HS-5 (cell line): ENCODE data around the gene EPS8L1.
A peak's percentile ranks its signal among the peaks of the same experiment; 100 is the strongest.

Experiments
- DNase-seq: peaks from one replicate; pipeline ENCODE4 v3.0.0-alpha.2; 2012; ENCODE audit warnings: low read depth

The EPS8L1 gene

GRCh38 chr19:55115446-55116065, 39.9 kb downstream of the EPS8L1 start:
- no peak for DNase-seq

GRCh38 chr19:55116232-55116858, 40.7 kb downstream of the EPS8L1 start:
- peak; percentile 34 for DNase-seq

- DNase-seq: no peak
Measured at GRCh38 chr19:55116859-55117662, 41.4 kb downstream of the EPS8L1 start, which contains the start of gene PPP1R12C. TSS of gene PPP1R12C (minus strand) at chr19:55117637. CDS start at chr19:55117543, 94 bp downstream.

GRCh38 chr19:55117663-55118391, 42.2 kb downstream of the EPS8L1 start:
- DNase-seq: peak; percentile 93

- DNase-seq: no peak
Measured at GRCh38 chr19:55118401-55118991, 42.8 kb downstream of the EPS8L1 start.

GRCh38 chr19:55119053-55119452, 43.4 kb downstream of the EPS8L1 start:
- no peak for DNase-seq

- DNase-seq: no peak
Measured at GRCh38 chr19:55131421-55131820, 55.8 kb downstream of the EPS8L1 start.

- DNase-seq: no peak
Measured at GRCh38 chr19:55132453-55133129, 56.9 kb downstream of the EPS8L1 start.

GRCh38 chr19:55133639-55134444, 58.2 kb downstream of the EPS8L1 start:
- no peak for DNase-seq

- DNase-seq: no peak
Measured at GRCh38 chr19:55134736-55135135, 59.1 kb downstream of the EPS8L1 start.

GRCh38 chr19:55136399-55137102, 60.9 kb downstream of the EPS8L1 start:
- no peak for DNase-seq
